ENCODE results near the gene LTV1. TPM values are rescaled to one million over a fixed set of nuclear protein-coding genes. Genes with fewer than 3 reads are reported as not detected.

LTV1 gene
- polyA plus RNA-seq, 1 experiment = 10.2 TPM

GRCh38 chr6:143836150-143836549 is 7.0 kb upstream of the LTV1 start:
- no peak for DNase-seq (ENCODE audit: low read depth)
- no peaks in the 10 kb centered on the region for H3K27me3 ChIP-seq (ENCODE audit: control insufficient read depth, insufficient read depth, low read length)
- POLR2A ChIA-PET = interaction anchor here (0.6 kb wide), 1 partner anchor 20 kb away, joined by 13 read pairs; no protein-coding TSS in a partner anchor
- no peak overlapping the region for H3K4me3 ChIP-seq (ENCODE audit: low read depth, low read length)
- no peaks in the 10 kb centered on the region for H3K36me3 ChIP-seq (ENCODE audit: control insufficient read depth, insufficient read depth, low read length)
- TF ChIP-seq, protein P1, sequence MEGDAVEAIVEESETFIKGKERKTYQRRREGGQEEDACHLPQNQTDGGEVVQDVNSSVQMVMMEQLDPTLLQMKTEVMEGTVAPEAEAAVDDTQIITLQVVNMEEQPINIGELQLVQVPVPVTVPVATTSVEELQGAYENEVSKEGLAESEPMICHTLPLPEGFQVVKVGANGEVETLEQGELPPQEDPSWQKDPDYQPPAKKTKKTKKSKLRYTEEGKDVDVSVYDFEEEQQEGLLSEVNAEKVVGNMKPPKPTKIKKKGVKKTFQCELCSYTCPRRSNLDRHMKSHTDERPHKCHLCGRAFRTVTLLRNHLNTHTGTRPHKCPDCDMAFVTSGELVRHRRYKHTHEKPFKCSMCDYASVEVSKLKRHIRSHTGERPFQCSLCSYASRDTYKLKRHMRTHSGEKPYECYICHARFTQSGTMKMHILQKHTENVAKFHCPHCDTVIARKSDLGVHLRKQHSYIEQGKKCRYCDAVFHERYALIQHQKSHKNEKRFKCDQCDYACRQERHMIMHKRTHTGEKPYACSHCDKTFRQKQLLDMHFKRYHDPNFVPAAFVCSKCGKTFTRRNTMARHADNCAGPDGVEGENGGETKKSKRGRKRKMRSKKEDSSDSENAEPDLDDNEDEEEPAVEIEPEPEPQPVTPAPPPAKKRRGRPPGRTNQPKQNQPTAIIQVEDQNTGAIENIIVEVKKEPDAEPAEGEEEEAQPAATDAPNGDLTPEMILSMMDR (IDR thresholded peaks at IDR 0.05; ENCODE audit: insufficient read depth, low read depth, low read length) = no peak
- CTCF ChIA-PET = no interaction called here

DNA sequence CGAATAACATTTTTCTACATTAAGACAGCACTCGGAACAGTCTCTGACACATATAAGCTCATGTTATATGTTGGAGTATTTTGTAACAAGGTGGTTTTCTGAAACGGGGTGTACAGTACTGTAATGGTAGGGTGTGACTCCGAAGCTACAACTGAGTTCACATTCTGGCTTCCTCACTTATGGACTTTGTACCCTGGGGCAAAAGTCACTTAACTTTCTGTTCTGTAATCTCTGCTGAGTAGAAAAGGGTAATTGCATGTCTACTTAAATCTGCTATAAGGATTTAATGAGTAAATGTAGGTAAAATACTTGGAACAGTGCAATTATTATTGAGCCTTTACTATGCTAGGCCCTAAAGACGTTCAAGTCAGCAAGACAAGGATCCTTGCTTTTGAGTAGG is 4.7 kb upstream of the LTV1 start:
- Histone ChIP-seq H3K36me3 (ENCODE audit: control insufficient read depth, insufficient read depth, low read length) (no peaks in the 10 kb centered on the region), H3K4me3 (ENCODE audit: low read depth, low read length) (no peak overlapping the region), H3K27me3 (ENCODE audit: control insufficient read depth, insufficient read depth, low read length) (no peaks in the 10 kb centered on the region)
- TF ChIP-seq, protein P1 (IDR thresholded peaks at IDR 0.05; ENCODE audit: insufficient read depth, low read depth, low read length) = no peak
- no peak for DNase-seq (ENCODE audit: low read depth)
- ChIA-PET POLR2A (no interaction called here), CTCF (interaction anchor here (0.6 kb wide), 1 partner anchor 175 kb away, joined by 3 read pairs; no protein-coding TSS in a partner anchor)

GRCh38 chr6:143839196-143839595 is 3.9 kb upstream of the LTV1 start:
- POLR2A ChIA-PET = no interaction called here
- TF ChIP-seq, protein P1 (IDR thresholded peaks at IDR 0.05; ENCODE audit: insufficient read depth, low read depth, low read length) = no peak

GRCh38 chr6:143840595-143841265 is 2.4 kb upstream of the LTV1 start:
- no peaks in the 10 kb centered on the region for H3K36me3 ChIP-seq (ENCODE audit: control insufficient read depth, insufficient read depth, low read length)
- POLR2A ChIA-PET = no interaction called here
- TF ChIP-seq, protein P1 (IDR thresholded peaks at IDR 0.05; ENCODE audit: insufficient read depth, low read depth, low read length) = no peak
- H3K4me3 ChIP-seq (ENCODE audit: low read depth, low read length) = no peak overlapping the region
- H3K27me3 ChIP-seq (ENCODE audit: control insufficient read depth, insufficient read depth, low read length) = no peaks in the 10 kb centered on the region
- no peak for DNase-seq (ENCODE audit: low read depth)
- CTCF ChIA-PET = no interaction called here

More at GRCh38 chr6:143839196-143839595, 3.9 kb upstream of the LTV1 start:
- no peak overlapping the region for H3K4me3 ChIP-seq (ENCODE audit: low read depth, low read length)
- no peaks in the 10 kb centered on the region for H3K27me3 ChIP-seq (ENCODE audit: control insufficient read depth, insufficient read depth, low read length)
- CTCF ChIA-PET = no interaction called here
- DNase-seq (ENCODE audit: low read depth) = no peak
- H3K36me3 ChIP-seq (ENCODE audit: control insufficient read depth, insufficient read depth, low read length) = no peaks in the 10 kb centered on the region

- POLR2A ChIA-PET = interaction anchor here (0.6 kb wide), 2 partner anchors 83 to 106 kb away, joined by 3 to 9 read pairs; no protein-coding TSS in a partner anchor
- peak; percentile 4 for DNase-seq (ENCODE audit: low read depth)
- peaks cover 12% of the 10 kb centered on the region for H3K36me3 ChIP-seq (ENCODE audit: control insufficient read depth, insufficient read depth, low read length)
- H3K4me3 ChIP-seq (ENCODE audit: low read depth, low read length) = peak overlapping the region; percentile 78
- TF ChIP-seq, protein P1 (IDR thresholded peaks at IDR 0.05; ENCODE audit: insufficient read depth, low read depth, low read length) = no peak
- CTCF ChIA-PET = interaction anchor here (0.7 to 2.0 kb wide), 3 partner anchors 21 to 267 kb away, joined by 3 to 7 read pairs (median 4); no protein-coding TSS in a partner anchor
- H3K27me3 ChIP-seq (ENCODE audit: control insufficient read depth, insufficient read depth, low read length) = no peaks in the 10 kb centered on the region
Observed at GRCh38 chr6:143842461-143842901, 657 bp upstream of the LTV1 start.

All from BJ (cell line).